ENCODE measurements around the gene DIS3L2.
"Not testable (repeated sequence)": the region's sequence is repeated elsewhere in the genome, so short reads cannot be mapped to it uniquely, and the experiment has no call there.

DIS3L2 gene

GRCh38 chr2:232362174-232362900 is 400.8 kb downstream of the DIS3L2 start:
- TF ChIP-seq, protein P1, sequence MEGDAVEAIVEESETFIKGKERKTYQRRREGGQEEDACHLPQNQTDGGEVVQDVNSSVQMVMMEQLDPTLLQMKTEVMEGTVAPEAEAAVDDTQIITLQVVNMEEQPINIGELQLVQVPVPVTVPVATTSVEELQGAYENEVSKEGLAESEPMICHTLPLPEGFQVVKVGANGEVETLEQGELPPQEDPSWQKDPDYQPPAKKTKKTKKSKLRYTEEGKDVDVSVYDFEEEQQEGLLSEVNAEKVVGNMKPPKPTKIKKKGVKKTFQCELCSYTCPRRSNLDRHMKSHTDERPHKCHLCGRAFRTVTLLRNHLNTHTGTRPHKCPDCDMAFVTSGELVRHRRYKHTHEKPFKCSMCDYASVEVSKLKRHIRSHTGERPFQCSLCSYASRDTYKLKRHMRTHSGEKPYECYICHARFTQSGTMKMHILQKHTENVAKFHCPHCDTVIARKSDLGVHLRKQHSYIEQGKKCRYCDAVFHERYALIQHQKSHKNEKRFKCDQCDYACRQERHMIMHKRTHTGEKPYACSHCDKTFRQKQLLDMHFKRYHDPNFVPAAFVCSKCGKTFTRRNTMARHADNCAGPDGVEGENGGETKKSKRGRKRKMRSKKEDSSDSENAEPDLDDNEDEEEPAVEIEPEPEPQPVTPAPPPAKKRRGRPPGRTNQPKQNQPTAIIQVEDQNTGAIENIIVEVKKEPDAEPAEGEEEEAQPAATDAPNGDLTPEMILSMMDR (IDR thresholded peaks at IDR 0.05; ENCODE audit: insufficient read depth, low read depth, low read length, missing control alignments): no peak
- no peak for DNase-seq (ENCODE audit: low read depth)
- H3K4me3 ChIP-seq (ENCODE audit: low read length): no peak overlapping the region

GRCh38 chr2:232363064-232363783 is 401.7 kb downstream of the DIS3L2 start:
- not testable (repeated sequence) for DNase-seq (ENCODE audit: low read depth); H3K4me3 ChIP-seq (ENCODE audit: low read length)

- TF ChIP-seq, protein P1 (IDR thresholded peaks at IDR 0.05; ENCODE audit: insufficient read depth, low read depth, low read length, missing control alignments): no peak
- no peak for DNase-seq (ENCODE audit: low read depth)
- no peak overlapping the region for H3K4me3 ChIP-seq (ENCODE audit: low read length)
Measured at GRCh38 chr2:232363784-232364615, 402.5 kb downstream of the DIS3L2 start.

- H3K4me3 ChIP-seq (ENCODE audit: low read length); DNase-seq (ENCODE audit: low read depth): not testable (repeated sequence)
Measured at GRCh38 chr2:232364806-232365594, 403.5 kb downstream of the DIS3L2 start.

DNA sequence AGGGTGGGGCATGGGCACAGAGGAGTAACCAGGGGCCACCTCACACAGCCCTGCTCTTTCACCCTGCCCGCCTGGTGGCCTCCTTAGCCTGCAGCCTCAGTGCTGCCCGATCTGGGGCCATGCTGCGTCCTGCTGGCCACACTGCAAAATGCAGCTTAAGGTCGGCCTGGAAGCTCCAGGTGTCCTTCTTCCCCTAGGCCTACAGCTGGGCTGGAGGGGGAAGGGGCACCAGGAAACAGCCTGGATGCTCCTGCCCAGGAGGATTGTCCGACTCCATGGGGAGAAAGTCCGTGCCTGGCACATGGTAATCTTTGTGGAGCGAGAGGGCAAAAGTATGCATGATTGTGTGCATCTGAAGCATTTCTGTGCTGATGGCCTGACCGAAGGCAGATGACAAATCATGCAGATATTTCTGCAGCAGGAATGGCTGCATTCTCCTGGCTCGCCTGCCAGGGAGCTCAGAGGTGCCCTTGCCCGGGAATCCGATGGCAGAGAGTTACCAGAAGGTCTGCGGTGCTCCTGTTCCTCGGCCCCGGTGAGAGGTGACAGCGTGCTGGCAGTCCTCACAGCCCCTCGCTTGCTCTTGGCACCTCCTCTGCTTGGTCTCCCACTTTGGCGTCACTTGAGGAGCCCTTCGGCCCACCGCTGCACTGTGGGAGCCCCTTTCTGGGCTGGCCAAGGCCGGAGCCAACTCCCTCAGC is 404.3 kb downstream of the DIS3L2 start:
- H3K4me3 ChIP-seq (ENCODE audit: low read length): no peak overlapping the region
- TF ChIP-seq, protein P1 (IDR thresholded peaks at IDR 0.05; ENCODE audit: insufficient read depth, low read depth, low read length, missing control alignments): peak; percentile 42
- peak; percentile 43 for DNase-seq (ENCODE audit: low read depth)

DNA sequence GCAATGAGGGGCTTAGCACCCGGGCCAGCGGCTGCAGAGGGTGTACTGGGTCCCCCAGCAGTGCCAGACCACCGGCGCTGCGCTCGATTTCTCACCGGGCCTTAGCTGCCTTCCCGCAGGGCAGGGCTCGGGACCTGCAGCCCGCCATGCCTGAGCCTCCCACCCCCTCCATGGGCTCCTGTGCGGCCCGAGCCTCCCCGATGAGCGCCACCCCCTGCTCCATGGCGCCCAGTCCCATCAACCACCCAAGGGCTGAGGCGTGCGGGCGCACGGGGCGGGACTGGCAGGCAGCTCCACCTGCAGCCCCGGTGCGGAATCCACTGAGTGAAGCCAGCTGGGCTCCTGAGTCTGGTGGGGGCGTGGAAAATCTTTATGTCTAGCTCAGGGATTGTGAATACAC is 404.9 kb downstream of the DIS3L2 start:
- DNase-seq (ENCODE audit: low read depth); H3K4me3 ChIP-seq (ENCODE audit: low read length): not testable (repeated sequence)

DNA sequence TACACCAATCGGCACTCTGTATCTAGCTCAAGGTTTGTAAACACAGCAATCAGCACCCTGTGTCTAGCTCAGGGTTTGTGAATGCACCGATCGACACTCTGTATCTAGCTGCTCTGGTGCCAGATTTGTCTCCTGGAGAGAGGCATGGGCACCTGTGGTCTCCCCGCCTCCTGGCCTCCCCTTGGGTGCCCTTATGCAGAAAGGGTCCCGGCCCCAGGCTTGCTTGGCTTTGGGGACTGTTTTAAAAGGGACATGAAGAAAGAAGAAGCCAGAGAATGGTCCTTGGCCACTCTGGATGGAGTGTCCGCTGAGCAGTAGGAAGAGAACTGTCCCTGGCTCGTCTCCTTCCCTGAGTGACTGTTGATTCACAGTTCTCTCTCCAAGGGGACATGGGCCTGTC is 405.5 kb downstream of the DIS3L2 start:
- DNase-seq (ENCODE audit: low read depth): no peak
- no peak overlapping the region for H3K4me3 ChIP-seq (ENCODE audit: low read length)
- TF ChIP-seq, protein P1 (IDR thresholded peaks at IDR 0.05; ENCODE audit: insufficient read depth, low read depth, low read length, missing control alignments): no peak
